GM12878 (cell line): ENCODE measurements around the gene TSPYL6. TPM values are rescaled to one million over a fixed set of nuclear protein-coding genes. Genes with fewer than 3 reads are reported as not detected.

ENCODE experiments used
- CREM ChIP-seq: IDR thresholded peaks from 2 replicates; pipeline ENCODE4 v1.6.1; 2014; ENCODE audit warnings: antibody characterized with exemption, low read depth
- CUX1 ChIP-seq: IDR thresholded peaks from 2 replicates; pipeline ENCODE4 v1.6.1; 2012; ENCODE audit warnings: improper control_type of control experiment, low read depth, low read length; ENCODE audit not compliant: insufficient replicate concordance
- IRF3 ChIP-seq: fragments of 450-650 bp; IDR thresholded peaks from 2 replicates; pipeline ENCODE4 v1.6.1; 2014; ENCODE audit warnings: mild to moderate bottlenecking
- polyA plus RNA-seq, 11 experiments: library from polyadenylated mRNA; depleted of rRNA in 4 of 11; unstranded in 6 of 11; stranded (reverse) in 5 of 11; fragments of >200 nt; fragmentation: Nextera tagmentation in 4 of 11; fragmentation: Illumina TruSeq in 1 of 11; extraction: Ambion mirVana in 4 of 11; extraction: Trizol in 1 of 11; gene quantifications; 1 replicate in 1 of 11; 2 replicates in 10 of 11; pipeline versions ENCODE4 v1.2.1 to v1.2.3, GENCODE V29; 2011 to 2016; ENCODE audit warnings: inconsistent platforms in 2 of 11, missing spikeins in 2 of 11, low read depth in 1 of 11
- total RNA-seq, 4 experiments: library from RNA; depleted of rRNA in 3 of 4; stranded (reverse); fragments of >200 nt in 3 of 4; fragmentation: Illumina TruSeq in 1 of 4; extraction: Trizol in 1 of 4; gene quantifications; 2 replicates each; pipeline versions ENCODE4 v1.2.1 to v1.2.3, GENCODE V29; 2013 to 2021
- TF ChIP-seq, protein P1 (sequence below): fragments of 450-650 bp; formaldehyde crosslinking; IDR thresholded peaks from 2 replicates; pipeline ENCODE4 v1.4.0; 2022; ENCODE audit warnings: mild to moderate bottlenecking, moderate library complexity

The TSPYL6 gene
- total and polyA plus RNA-seq, 10 of the 15 experiments (the other 5 are each of a cell fraction or from before 2014, with no cell fraction given), result not detected

DNA sequence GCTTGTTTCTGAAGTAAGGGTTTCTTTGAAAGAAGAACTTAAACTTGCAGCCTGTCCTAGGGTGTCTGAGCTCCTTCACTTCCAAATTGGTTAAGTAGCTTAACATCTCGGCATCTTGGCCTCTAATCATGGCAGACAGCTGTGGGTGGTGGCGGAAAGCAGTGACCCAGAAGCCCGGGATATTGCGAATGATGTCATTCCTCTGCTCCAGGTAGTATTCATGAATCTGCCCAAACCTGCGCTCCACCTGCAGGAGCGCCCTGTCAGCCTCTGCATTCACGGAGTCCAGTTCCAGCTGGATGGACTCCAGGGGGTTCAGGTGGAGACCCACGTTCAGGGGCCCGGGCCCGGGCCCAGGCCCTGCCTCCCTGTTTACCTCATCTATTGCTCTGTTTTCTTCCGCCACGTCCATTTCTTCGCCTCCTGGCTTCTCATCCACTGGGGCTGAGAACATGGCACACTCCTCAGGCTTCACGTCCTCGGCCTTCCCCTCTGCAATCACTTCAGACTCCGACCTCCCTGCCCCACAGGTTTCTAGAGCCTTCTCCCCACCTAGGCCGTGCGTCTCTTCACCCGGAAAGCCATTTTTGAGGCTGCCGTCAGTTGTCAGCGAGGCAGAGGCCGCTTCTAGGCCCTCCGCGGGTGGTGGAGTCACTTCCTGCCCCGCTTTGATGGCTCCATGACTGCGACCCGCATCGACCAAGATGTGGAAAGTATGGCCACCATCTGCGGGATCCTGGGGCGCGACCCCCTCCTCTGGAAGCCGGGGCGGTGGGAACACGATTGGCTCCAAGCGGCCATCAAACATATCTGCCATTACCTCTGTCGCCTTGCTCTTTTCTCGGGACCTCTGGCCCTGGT is 569 bp downstream of the TSPYL6 start (continued):
- TF ChIP-seq CUX1, result no peak
- TF ChIP-seq CREM, result no peak
- TF ChIP-seq, protein P1, sequence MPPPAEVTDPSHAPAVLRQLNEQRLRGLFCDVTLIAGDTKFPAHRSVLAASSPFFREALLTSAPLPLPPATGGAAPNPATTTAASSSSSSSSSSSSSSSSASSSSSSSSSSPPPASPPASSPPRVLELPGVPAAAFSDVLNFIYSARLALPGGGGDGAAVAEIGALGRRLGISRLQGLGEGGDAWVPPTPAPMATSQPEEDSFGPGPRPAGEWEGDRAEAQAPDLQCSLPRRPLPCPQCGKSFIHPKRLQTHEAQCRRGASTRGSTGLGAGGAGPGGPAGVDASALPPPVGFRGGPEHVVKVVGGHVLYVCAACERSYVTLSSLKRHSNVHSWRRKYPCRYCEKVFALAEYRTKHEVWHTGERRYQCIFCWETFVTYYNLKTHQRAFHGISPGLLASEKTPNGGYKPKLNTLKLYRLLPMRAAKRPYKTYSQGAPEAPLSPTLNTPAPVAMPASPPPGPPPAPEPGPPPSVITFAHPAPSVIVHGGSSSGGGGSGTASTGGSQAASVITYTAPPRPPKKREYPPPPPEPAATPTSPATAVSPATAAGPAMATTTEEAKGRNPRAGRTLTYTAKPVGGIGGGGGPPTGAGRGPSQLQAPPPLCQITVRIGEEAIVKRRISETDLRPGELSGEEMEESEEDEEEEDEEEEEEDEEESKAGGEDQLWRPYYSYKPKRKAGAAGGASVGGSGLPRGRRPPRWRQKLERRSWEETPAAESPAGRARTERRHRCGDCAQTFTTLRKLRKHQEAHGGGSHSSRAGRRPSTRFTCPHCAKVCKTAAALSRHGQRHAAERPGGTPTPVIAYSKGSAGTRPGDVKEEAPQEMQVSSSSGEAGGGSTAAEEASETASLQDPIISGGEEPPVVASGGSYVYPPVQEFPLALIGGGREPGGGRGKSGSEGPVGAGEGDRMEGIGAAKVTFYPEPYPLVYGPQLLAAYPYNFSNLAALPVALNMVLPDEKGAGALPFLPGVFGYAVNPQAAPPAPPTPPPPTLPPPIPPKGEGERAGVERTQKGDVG (CRISPR knock-in tag), result no peak
- TF ChIP-seq IRF3, result no peak
- TF ChIP-seq, all 136 proteins: peak for 0
